NCI-H748 (cell line): ENCODE data around the gene DPP6.
A peak's percentile ranks its signal among the peaks of the same experiment; 100 is the strongest.

Source experiments
- DNase-seq: peaks from one replicate; lab custom pipeline; 2025; ENCODE audit not compliant: unreplicated experiment; lab: John Stamatoyannopoulos, UW

The DPP6 gene

GRCh38 chr7:154867068-154867467 lies 814.9 kb downstream of the DPP6 start:
- DNase-seq: no peak

GRCh38 chr7:154868921-154869320 lies 816.7 kb downstream of the DPP6 start:
- peak; percentile 31 for DNase-seq

- DNase-seq: no peak
Observed at GRCh38 chr7:154869436-154869835, 817.2 kb downstream of the DPP6 start.

- peak; percentile 47 for DNase-seq
Observed at GRCh38 chr7:154871507-154871906, 819.3 kb downstream of the DPP6 start.

GRCh38 chr7:154871928-154872750 lies 819.9 kb downstream of the DPP6 start:
- DNase-seq: no peak

GRCh38 chr7:154872811-154873499 lies 820.8 kb downstream of the DPP6 start:
- no peak for DNase-seq

GRCh38 chr7:154873500-154874121 lies 821.4 kb downstream of the DPP6 start:
- DNase-seq: no peak

- no peak for DNase-seq
Observed at GRCh38 chr7:154874409-154875113, 822.4 kb downstream of the DPP6 start.

- no peak for DNase-seq
Observed at GRCh38 chr7:154875297-154875696, 823.1 kb downstream of the DPP6 start.

GRCh38 chr7:154876516-154876915 lies 824.3 kb downstream of the DPP6 start:
- no peak for DNase-seq

- DNase-seq: no peak
Observed at GRCh38 chr7:154877031-154877430, 824.8 kb downstream of the DPP6 start.

- DNase-seq: peak; percentile 90
Observed at GRCh38 chr7:154879629-154880028, 827.4 kb downstream of the DPP6 start.

- DNase-seq: no peak
Observed at GRCh38 chr7:154880513-154880912, 828.3 kb downstream of the DPP6 start.

GRCh38 chr7:154881026-154881425 lies 828.8 kb downstream of the DPP6 start:
- DNase-seq: no peak

GRCh38 chr7:154881526-154881925 lies 829.3 kb downstream of the DPP6 start:
- DNase-seq: no peak

GRCh38 chr7:154882931-154883474 lies 830.8 kb downstream of the DPP6 start:
- DNase-seq: no peak

GRCh38 chr7:154884348-154884920 lies 832.2 kb downstream of the DPP6 start:
- DNase-seq: no peak

GRCh38 chr7:154886591-154886990 lies 834.4 kb downstream of the DPP6 start:
- no peak for DNase-seq

GRCh38 chr7:154888690-154889089 lies 836.5 kb downstream of the DPP6 start:
- no peak for DNase-seq

- peak; percentile 38 for DNase-seq
Observed at GRCh38 chr7:154892459-154892858, 840.3 kb downstream of the DPP6 start.

GRCh38 chr7:154896076-154896475 lies 843.9 kb downstream of the DPP6 start:
- no peak for DNase-seq
